Endothelial cell of umbilical vein (primary cell): ENCODE results near the gene PAK6. TPM values are rescaled to one million over a fixed set of nuclear protein-coding genes. Genes with fewer than 3 reads are reported as not detected.

Source experiments
- BruUV-seq: library from RNA; stranded (reverse); fragments of 400-500 nt; replicated peaks from 2 replicates; lab custom pipeline; 2021; lab: Mats Ljungman, UMichigan
- CTCF ChIA-PET: fragments of 300-600, 350-600 bp; sonication (Branson Sonifier 250); formaldehyde crosslinking; loops from one replicate; lab custom pipeline; 2021; ENCODE audit warnings: antibody characterized with exemption, inconsistent platforms; lab: Charles Lee
- POLR2A ChIA-PET: fragments of 300-600, 350-600 bp; sonication (Branson Sonifier 250); formaldehyde crosslinking; loops from one replicate; lab custom pipeline; 2021; ENCODE audit warnings: antibody characterized with exemption, inconsistent platforms; lab: Charles Lee
- DNase-seq: peaks from one replicate; pipeline ENCODE4 v3.0.0-alpha.2; 2011; ENCODE audit warnings: low read depth, low spot score
- FAIRE-seq: peaks from 2 replicates; lab custom pipeline; 2011; peaks lifted over from hg19 to GRCh38; lab: Jason Lieb, UNC
- H2AFZ ChIP-seq: 2 replicates; pipeline ENCODE4 v1.6.0; 2012; ENCODE audit warnings: low read depth, low read length, control low read depth, inconsistent platforms
- H3K27ac ChIP-seq: 2 replicates; pipeline ENCODE4 v1.5.1; 2011; ENCODE audit warnings: low read depth, mild to moderate bottlenecking, control low read depth, low read length, moderate library complexity; ENCODE audit not compliant: insufficient read depth
- H3K27me3 ChIP-seq, 2 experiments: 2 replicates each; pipeline versions ENCODE4 v1.6.0 to v1.6.1; 2011; ENCODE audit warnings: low read length in 2 of 2, mixed read lengths in 1 of 2; ENCODE audit not compliant: control insufficient read depth in 2 of 2, insufficient read depth in 2 of 2
- H3K36me3 ChIP-seq, 2 experiments: 2 replicates in 1 of 2; 3 replicates in 1 of 2; pipeline ENCODE4 v1.5.1; 2011; ENCODE audit warnings: low read length in 2 of 2, mild to moderate bottlenecking in 1 of 2, moderate library complexity in 1 of 2; ENCODE audit not compliant: control insufficient read depth in 2 of 2, insufficient read depth in 2 of 2; ENCODE audit errors: extremely low read depth in 1 of 2
- H3K4me1 ChIP-seq: 3 replicates; pipeline ENCODE4 v1.5.1; 2011; ENCODE audit warnings: mild to moderate bottlenecking, low read length; ENCODE audit not compliant: control insufficient read depth, insufficient read depth; ENCODE audit errors: extremely low read depth
- H3K4me2 ChIP-seq: 2 replicates; pipeline ENCODE4 v1.6.1; 2011; ENCODE audit warnings: low read length, control low read depth, mixed read lengths; ENCODE audit not compliant: insufficient read depth
- H3K4me3 ChIP-seq, 3 experiments: fragments of 200-600 bp in 1 of 3; sonication (generic), shearing (Covaris generic) in 1 of 3; replicated peaks in 1 of 3; 2 replicates each; pipeline ENCODE4 v1.5.1; 2011 to 2016; ENCODE audit warnings: control low read depth in 3 of 3, low read length in 3 of 3, mild to moderate bottlenecking in 2 of 3, inconsistent platforms in 1 of 3, low read depth in 1 of 3, moderate library complexity in 1 of 3; ENCODE audit not compliant: insufficient read depth in 1 of 3
- H3K79me2 ChIP-seq: 2 replicates; pipeline ENCODE4 v1.6.0; 2012; ENCODE audit warnings: low read length, inconsistent platforms; ENCODE audit not compliant: control insufficient read depth, insufficient read depth
- H3K9ac ChIP-seq: replicated peaks from 2 replicates; pipeline ENCODE3; 2011; ENCODE audit warnings: low read length, control low read depth; ENCODE audit not compliant: insufficient read depth; ENCODE audit errors: extremely low read depth
- H3K9me1 ChIP-seq: replicated peaks from 3 replicates; pipeline ENCODE4 v1.6.0; 2011; ENCODE audit warnings: mild to moderate bottlenecking, low read length; ENCODE audit not compliant: control insufficient read depth, insufficient read depth; ENCODE audit errors: extremely low read depth
- H3K9me3 ChIP-seq: replicated peaks from 2 replicates; pipeline ENCODE4 v1.5.1; 2012; ENCODE audit warnings: low read length, inconsistent platforms; ENCODE audit not compliant: control insufficient read depth, insufficient read depth
- H4K20me1 ChIP-seq: replicated peaks from 2 replicates; pipeline ENCODE3; 2011; ENCODE audit warnings: mild to moderate bottlenecking, low read length; ENCODE audit not compliant: control insufficient read depth, insufficient read depth; ENCODE audit errors: extremely low read depth
- FOS ChIP-seq: IDR thresholded peaks from 2 replicates; pipeline ENCODE4 v1.6.1; 2011; ENCODE audit warnings: mild to moderate bottlenecking, low read length, moderate library complexity, borderline replicate concordance; ENCODE audit not compliant: insufficient read depth
- GATA2 ChIP-seq: IDR thresholded peaks from 2 replicates; pipeline ENCODE4 v1.7.0; 2011; ENCODE audit warnings: low read depth, mild to moderate bottlenecking, moderate library complexity, mixed read lengths, low read length; ENCODE audit not compliant: insufficient read length, insufficient read depth
- JUN ChIP-seq: IDR thresholded peaks from 2 replicates; pipeline ENCODE4 v1.6.1; 2011; ENCODE audit warnings: borderline replicate concordance, low read depth; ENCODE audit not compliant: insufficient read length, insufficient read depth
- MYC ChIP-seq: IDR thresholded peaks from one replicate; pipeline ENCODE4 v1.6.1; 2011; ENCODE audit warnings: mild to moderate bottlenecking, low read depth, low read length
- POLR2A ChIP-seq: IDR thresholded peaks from 2 replicates; pipeline ENCODE4 v1.6.1; 2012; ENCODE audit warnings: low read depth, mild to moderate bottlenecking, control low read depth, low read length
- POLR2AphosphoS5 ChIP-seq: IDR thresholded peaks from 2 replicates; pipeline ENCODE4 v1.6.1; 2012; ENCODE audit warnings: low read depth, mild to moderate bottlenecking, control low read depth, low read length, moderate library complexity; ENCODE audit not compliant: insufficient read depth
- dilution Hi-C: fragments of 300-500 bp; cut with MboI; formaldehyde crosslinking; loops from one replicate; pipeline ENCODE4 v1.15.0; 2019; ENCODE audit warnings: low sequenced_read_pairs; ENCODE audit not compliant: extremely low pct_ligation_motif_present
- intact Hi-C: fragments of 100-400 bp; cut with micrococcal nuclease; formaldehyde crosslinking; loops from one replicate; pipeline ENCODE4 v1.10.0; 2022
- polyA plus RNA-seq, 4 experiments: library from polyadenylated mRNA; depleted of rRNA in 3 of 4; stranded (reverse) in 3 of 4; unstranded in 1 of 4; fragments of >200 nt; gene quantifications; 2 replicates each; pipeline versions ENCODE4 v1.2.1 to v1.2.3, GENCODE V29; 2011 to 2012; ENCODE audit warnings: missing spikeins in 1 of 4
- total RNA-seq: library from RNA; stranded (reverse); gene quantifications from 2 replicates; pipeline ENCODE4 v1.2.3, GENCODE V29; 2021
- TF ChIP-seq, protein P1 (sequence below): IDR thresholded peaks from 2 replicates; pipeline ENCODE4 v1.6.1; 2011; ENCODE audit not compliant: insufficient read depth, insufficient read length
- TF ChIP-seq, protein P2 (sequence below), 2 donors: IDR thresholded peaks; 1 replicate in 1 of 2; 2 replicates in 1 of 2; pipeline ENCODE4 v1.5.1; 2011; ENCODE audit warnings: low read length in 2 of 2, mild to moderate bottlenecking in 2 of 2, moderate library complexity in 2 of 2, control low read depth in 1 of 2, inconsistent platforms in 1 of 2, low read depth in 1 of 2; ENCODE audit not compliant: insufficient read depth in 1 of 2; ENCODE audit errors: extremely low read depth in 1 of 2

The PAK6 gene
- total and polyA plus RNA-seq, 2 donors (not counting 3 experiments of a cell fraction or from before 2014, with no cell fraction given), result not detected

DNA sequence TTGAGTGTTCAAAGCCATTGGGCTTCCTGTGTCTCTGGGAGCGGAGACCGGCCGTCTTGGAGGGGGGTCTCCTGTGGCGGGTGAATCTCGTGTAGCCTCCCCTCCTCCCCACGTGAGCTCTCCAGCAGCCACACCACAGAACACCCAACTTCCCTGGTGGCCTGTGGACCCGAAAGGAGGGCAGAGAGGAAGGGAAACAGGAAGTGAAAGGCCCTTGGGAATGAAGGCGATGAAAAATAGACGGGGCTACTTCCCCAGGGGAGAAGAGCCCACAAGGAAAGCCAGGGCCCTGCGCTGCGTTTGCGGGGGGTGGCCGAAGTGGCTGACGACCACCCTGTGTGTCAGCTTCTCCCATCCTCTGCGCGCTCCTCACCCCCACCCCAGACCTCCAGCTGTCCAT lies 38.6 kb downstream of the PAK6 start:
- Histone ChIP-seq H3K27ac (no peak overlapping the region), H3K79me2 (no peaks in the 10 kb centered on the region), H4K20me1 (no peaks in the 10 kb centered on the region), H3K4me3 (no peak overlapping the region), H3K4me1 (peaks cover 4% of the 10 kb centered on the region), H3K9me3 (no peaks in the 10 kb centered on the region), H3K36me3 (no peaks in the 10 kb centered on the region), H3K9me1 (no peaks in the 10 kb centered on the region), H3K27me3 (peaks cover 37 to 53% of the 10 kb centered on the region in 2 experiments), H3K9ac (no peak overlapping the region), H2AFZ (no peak overlapping the region), H3K4me2 (no peak overlapping the region)
- no peak for FAIRE-seq
- POLR2A ChIA-PET, result no interaction called here
- intact Hi-C loops, result loop anchor here (10.0 kb wide), 1 partner anchor 173 kb away; the partner anchor contains the start of gene BMF
- CTCF ChIA-PET, result interaction anchor here (1.0 to 20.1 kb wide), 7 partner anchors 25 to 232 kb away, joined by 3 to 879 read pairs (median 46); partner anchors contain the start of genes CCDC9B and PLCB2
- DNase-seq, result no peak
- dilution Hi-C loops, result no loop called here
- TF ChIP-seq POLR2AphosphoS5 (no peak), POLR2A (no peak), MYC (no peak), GATA2 (no peak), FOS (no peak), JUN (no peak)
- TF ChIP-seq, protein P1, sequence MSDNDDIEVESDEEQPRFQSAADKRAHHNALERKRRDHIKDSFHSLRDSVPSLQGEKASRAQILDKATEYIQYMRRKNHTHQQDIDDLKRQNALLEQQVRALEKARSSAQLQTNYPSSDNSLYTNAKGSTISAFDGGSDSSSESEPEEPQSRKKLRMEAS, result no peak
- TF ChIP-seq, protein P2, sequence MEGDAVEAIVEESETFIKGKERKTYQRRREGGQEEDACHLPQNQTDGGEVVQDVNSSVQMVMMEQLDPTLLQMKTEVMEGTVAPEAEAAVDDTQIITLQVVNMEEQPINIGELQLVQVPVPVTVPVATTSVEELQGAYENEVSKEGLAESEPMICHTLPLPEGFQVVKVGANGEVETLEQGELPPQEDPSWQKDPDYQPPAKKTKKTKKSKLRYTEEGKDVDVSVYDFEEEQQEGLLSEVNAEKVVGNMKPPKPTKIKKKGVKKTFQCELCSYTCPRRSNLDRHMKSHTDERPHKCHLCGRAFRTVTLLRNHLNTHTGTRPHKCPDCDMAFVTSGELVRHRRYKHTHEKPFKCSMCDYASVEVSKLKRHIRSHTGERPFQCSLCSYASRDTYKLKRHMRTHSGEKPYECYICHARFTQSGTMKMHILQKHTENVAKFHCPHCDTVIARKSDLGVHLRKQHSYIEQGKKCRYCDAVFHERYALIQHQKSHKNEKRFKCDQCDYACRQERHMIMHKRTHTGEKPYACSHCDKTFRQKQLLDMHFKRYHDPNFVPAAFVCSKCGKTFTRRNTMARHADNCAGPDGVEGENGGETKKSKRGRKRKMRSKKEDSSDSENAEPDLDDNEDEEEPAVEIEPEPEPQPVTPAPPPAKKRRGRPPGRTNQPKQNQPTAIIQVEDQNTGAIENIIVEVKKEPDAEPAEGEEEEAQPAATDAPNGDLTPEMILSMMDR (IDR thresholded peaks at IDR 0.05; ENCODE audit: extremely low read depth in 1 of 2, insufficient read depth in 1 of 2, low read depth in 1 of 2, low read length in 2 of 2), result no peak
- no TSS peak for BruUV-seq
